T-helper 2 cell treated with Interferon-gamma antibody and Interleukin-4, amounts not matched to agents 100 ng/mL and 5 ng/mL, for 36 hours (primary cell): ENCODE data around the gene CCNF. TPM values are rescaled to one million over a fixed set of nuclear protein-coding genes. Genes with fewer than 3 reads are reported as not detected.
"Not testable (repeated sequence)": the region's sequence is repeated elsewhere in the genome, so short reads cannot be mapped to it uniquely, and the experiment has no call there.

Experiments used
- intact Hi-C: fragments of 100-400 bp; cut with micrococcal nuclease; formaldehyde crosslinking; loops from one replicate; pipeline ENCODE4 v1.15.1; 2023
- total RNA-seq: library from RNA; stranded (reverse); gene quantifications from 2 replicates; pipeline ENCODE4 v1.2.3, GENCODE V29; 2022

The CCNF gene
- total RNA-seq, 1 donor from 2014 or later = 64.7 TPM

DNA sequence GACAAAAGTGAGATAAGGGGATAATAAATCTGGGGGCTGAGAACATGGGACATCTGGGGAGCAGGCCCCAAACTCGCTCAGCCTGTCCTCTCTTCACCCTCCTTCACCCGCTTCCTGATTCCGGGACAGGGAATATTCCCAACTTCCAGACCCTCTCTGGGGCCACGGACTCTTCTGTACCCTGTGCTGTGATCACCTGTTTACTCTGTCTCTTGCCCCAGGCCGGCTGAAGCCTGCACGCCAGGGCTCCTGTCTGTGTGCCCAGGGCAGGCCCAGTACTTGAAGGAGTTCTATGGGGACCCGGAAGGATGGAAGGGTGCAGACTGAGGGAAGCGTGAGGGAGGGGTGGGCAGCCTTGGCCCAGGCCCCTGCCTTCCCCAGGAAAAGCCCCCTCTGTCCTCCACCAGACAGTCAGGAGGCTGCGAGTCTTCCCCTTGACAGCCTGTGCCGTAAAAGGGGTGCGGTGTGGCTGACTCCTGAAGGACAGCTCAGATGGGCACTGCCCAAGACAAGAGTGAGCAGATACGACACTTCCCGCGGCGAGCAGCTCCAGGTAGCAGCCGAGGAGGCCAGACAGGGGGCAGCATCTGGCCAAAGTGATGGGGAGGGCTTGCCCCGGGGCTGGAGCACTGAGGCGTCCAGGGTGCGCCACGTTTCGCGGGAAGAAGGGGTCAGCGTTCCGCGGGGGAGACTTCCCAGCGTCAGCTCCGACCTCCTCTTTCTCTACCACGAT, 1.0 kb upstream of the CCNF start:
- intact Hi-C loops = loop anchor here (2.0 kb wide), 2 partner anchors 33 to 159 kb away; partner anchors contain the start of genes RNPS1 and TEDC2

DNA sequence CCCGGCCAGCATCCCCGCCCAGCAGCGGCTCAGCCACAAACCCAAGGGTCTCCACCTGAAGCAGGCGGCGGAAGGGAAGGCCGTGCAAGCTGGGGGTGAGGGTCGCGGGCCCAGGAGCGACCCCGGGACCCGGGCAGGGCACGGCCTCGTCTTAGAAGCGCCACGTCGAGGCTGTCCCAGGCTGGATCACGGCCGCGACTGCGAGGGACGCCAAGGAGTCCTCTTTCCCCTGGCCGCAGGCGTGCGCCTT, 538 bp upstream of the CCNF start:
- intact Hi-C loops = loop anchor here (1.0 to 2.0 kb wide), 3 partner anchors 32 to 205 kb away; partner anchors contain the start of genes E4F1, RNPS1 and TEDC2

DNA sequence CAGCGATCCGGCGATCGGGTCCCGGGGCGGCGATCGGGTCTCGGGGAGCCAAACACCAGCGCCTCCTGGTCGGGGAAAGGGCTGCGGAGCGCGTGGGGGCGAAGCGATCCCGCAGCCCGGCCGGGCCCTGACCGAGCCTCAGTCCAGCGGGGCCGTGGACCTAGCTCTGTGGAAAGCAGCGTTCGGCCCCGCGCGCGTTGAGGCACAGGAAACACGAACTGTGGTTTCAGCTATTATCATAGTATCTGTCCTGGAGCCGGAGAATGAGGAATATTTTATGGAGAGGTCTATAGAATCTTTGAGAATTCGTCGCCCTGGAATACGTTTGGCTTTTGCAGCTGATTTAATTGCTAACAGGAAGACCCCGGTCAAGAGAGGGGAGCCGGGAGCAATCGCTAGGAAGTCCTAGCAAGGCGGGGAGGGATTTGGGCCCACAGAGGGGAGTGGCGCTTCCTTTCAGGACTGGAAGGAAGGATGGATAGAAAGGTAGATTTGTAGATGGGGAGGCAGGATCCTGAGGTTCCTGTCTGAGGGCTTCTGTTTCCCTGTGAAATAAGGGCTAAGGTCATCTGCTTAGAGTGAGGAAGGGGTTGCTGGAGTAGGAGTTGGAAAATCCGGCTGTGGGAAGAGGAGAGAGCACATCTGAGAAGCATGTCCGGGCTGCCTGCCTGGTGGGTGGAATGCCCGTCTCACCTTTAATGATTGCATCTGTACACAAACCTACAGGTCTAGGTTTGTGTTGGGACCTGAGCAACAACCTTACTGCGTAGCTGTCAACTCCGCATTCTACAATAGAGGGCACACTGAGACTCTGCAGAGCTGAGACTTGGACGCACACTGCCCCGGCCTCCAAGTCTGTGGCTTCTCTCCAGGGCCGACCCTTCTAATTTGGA, 770 bp downstream of the CCNF start:
- intact Hi-C loops = loop anchor here (1.0 to 2.0 kb wide), 3 partner anchors 31 to 207 kb away; partner anchors contain the start of genes E4F1, RNPS1 and TEDC2

DNA sequence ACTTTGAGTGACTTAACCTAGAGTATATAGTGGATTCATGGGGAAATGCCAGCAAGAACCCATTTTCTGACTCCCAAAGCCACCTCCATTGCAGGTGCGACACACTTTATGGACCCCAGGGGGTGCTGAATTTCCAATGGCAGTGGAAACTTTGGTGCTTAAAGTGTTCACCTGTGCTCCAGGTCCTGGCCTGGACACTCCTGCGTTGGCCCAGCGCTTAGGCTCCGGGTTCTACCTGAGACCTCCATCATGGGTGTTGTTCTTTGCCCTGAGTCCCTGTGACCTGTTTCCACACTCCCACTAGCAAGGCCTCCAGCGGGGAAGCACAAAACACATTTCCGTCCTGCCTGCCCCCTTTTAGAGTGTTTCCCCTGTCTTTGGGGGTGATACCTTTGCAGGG, 3.0 kb downstream of the CCNF start:
- intact Hi-C loops = no loop called here

DNA sequence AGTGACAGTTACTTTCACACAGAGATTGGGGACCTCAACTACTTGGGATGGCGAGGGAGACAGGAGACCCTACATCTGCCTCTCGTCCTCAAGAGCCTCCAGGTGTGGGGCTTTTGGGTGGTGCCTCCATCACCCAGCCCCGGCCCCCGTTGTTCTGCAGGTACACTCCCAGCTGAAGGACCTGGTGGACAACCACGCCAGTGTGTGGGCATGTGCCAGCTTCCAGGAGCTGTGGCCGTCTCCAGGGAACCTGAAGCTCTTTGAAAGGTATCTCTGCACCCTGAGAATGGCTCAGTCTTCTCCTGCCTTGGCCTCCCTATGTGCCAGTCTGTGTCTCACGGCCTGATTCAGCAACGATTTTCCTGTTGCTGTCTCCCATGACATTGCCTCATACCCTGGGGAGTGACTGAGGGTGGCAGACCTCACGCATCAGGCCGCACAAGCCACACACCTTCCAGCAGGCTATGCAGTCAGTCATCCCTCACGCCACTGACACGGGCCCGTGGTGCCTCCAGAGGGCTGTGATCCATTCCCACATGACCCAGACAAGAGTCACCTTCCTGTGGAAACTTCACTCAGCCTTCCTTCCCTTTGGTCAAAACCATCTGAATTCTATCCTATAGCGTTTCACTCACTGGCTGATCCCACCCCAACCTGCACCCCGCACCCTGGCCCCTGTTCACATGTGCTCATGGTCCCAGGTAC, 3.7 kb downstream of the CCNF start:
- intact Hi-C loops = no loop called here

DNA sequence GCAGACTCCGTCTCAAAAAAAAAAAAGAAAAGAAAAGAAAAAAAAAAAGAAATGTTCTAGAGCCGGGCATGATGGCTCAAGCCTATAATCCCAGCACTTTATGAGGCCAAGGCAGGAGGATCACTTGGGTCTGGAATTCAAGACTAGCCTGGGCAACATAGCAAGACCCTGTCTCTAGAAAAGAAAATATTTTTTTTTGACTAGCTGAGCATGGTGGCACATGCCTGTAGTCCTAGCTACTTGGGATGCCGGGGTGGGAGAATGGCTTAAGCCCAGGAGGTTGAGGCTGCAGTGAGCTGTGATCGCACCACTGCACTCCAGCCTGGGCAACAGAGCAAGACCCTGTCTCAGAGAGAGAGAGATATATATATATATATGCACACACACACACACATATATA, 6.0 kb downstream of the CCNF start:
- intact Hi-C loops = not testable (repeated sequence)

DNA sequence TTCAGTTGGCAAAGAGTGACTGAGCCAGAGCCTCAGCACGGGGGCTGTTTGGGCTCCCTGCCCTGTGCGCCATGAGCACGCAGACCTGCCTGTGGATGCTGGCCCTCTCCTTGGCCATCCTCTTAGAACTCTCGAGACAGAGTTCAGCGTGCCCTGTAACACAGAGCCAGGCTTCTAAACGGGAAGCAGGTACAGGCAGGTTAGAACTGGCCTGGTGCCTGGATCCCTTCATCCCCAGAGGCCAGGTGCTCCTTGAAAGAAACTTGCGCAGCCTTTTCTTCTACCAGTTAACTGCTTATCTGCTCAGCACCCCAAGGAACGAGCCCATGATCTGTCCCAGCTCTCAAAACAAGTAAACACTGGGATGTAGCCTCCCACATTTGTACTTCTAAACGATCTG, 6.9 kb downstream of the CCNF start:
- intact Hi-C loops = no loop called here

DNA sequence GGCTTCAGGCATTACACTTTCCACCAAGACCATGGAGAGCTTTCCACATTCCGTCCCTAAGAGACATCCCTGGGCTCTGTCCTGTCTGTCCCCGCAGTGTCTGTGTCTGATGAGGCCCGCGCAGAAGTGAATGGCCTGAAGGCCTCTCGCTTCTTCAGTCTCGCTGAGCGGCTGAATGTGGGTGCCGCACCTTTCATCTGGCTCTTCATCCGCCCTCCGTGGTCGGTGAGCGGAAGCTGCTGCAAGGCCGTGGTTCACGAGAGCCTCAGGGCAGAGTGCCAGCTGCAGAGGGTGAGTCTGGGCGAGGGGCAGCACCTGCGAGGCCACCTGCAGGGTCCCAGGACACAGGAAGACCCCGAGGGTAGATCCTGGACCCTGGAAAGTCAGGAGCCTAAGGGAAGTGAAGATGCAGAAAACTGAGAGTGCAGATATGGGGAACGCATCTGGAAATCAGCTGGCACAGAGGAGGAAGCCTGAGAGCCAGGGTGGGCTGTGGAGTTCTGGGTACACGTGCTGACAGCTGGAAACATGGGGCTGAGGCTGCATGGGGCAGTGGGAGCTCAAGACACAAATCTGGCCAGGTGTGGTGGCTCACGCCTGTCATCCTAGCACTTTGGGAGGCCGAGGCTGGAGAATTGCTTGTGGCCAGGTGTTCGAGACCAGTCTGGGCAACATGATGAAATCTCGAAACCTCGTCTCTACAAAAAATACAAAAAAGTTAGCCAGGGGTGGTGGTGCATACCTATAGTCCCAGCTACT, 8.0 kb downstream of the CCNF start:
- intact Hi-C loops = no loop called here

DNA sequence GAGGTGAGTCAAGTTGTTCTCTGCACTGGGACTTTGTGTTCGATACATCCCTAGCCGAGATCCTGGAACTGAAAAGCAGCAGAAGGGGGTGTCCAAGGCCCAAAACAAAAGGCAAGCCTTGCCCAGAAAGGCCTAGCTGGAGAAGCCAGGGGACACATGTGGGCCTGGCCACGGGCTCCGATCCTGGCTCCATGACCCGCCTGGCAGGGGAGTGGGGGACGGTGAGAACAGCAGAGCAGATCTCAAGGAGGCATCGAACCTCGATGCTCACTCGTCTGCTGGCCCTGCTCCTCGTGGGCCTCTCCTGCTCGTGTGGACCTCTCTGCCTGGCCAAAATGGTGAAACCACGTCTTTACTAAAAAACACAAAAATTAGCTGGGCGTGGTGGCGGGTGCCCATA, 8.9 kb downstream of the CCNF start:
- intact Hi-C loops = no loop called here

DNA sequence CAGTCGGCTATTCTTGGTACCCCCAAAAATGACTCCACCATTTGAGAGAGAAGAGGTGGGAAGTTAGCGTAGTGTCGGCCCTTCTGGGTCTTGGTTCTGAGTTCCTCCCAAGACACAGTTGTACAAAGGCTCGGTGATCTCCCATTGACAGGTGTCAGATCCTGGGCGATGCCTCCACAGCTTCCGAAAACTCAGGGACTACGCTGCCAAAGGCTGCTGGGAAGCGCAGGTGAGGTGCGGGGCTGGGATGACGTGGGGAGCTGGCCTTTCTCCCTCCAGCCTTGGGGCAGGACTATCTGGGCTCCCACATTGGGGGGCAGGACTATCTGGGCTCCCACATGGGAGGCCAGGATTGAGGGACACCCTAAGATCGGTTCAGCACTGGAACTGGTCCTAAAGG, 10.4 kb downstream of the CCNF start:
- intact Hi-C loops = no loop called here

DNA sequence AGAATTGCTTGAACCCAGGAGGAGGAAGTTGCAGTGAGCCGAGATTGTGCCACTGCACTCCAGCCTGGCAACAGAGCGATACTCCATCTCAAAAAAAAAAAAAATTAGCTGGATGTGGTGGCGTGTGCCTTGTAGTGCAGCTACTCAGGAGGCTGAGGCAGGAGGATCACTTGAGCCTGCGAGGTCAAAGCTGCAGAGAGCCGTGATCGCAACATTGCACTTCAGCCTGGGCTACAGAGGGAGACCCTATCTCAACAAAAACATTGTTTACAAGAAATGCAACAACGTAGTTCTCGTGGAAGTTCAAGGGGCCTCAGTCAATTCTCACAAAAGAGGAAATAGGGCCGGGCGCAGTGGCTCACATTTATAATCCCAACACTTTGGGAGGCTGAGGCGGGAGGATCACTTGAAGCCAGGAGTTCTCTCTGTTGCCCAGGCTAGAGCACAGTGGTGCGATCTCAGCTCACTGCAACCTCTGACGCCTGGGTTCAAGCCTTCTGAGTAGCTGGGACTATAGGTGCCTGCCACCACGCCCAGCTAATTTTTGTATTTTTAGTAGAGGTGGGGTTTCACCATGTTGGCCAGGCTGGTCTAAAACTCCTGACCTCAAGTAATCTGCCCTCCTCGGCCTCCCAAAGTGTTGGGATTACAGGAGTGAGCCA, 12.0 kb downstream of the CCNF start:
- intact Hi-C loops = not testable (repeated sequence)

DNA sequence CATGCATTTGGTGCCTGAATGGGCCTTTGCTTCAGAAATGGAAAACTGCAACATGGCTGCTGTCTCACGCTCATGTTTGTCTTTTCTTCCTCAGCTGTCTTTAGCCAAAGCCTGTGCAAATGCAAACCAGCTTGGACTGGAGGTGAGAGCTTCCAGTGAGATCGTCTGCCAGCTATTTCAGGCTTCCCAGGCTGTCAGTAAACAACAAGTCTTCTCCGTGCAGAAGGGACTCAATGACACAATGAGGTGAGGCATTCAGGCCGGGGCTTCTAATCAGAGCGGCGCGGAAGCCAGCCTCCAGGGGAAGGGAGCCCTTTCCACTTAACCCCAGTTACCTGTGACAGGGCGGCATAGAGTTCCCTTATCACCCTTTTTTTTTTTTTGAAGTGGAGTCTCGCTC, 14.3 kb downstream of the CCNF start:
- intact Hi-C loops = no loop called here

DNA sequence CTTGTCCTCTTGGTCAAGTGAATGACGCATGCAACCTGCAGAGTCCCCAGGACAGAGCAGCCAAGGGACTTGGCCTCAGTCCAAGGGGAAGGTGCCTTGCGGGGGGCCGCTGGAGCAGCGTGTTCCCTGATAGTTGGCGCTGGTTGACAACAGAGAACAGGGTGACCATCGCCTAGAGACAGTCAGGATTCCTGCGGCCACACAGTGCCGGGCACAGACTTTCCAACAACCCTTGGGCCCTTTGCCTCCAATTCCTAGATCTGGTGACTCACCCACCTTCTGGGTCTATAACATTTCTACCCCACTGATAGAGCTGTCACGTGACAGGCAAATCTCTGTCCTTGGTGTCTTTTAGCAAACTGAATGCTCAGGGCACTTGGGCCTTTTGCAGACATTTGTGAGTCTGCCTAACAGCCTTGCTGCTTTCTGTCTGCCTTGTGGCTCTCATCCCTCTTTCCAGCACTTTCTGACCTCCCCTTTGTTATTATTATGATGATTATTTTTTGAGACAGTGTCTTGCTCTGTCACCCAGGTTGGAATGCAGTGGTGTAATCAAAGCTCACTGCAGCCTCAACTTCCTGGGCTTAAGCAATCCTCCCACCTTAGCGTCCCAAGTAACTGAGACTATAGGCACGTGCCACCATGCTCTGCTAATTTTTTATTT, 18.8 kb downstream of the CCNF start:
- intact Hi-C loops = no loop called here

DNA sequence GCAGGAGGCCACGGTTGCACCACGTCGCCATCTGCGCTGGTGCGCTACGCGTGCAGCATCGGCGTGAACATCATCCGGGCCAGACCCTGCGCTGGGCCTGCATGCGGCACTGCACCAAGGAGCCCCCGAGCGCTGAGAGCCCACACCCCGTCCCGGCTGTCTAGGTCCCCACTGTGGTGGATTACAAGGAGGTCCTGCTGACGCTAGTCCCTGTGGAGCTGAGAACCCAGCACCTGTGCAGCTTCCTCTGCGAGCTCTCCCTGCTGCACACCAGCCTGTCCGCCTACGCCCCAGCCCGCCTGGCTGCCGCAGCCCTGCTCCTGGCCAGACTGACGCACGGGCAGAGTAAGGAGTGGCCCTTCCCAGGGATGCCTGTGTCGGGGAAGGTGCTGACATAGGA, 19.9 kb downstream of the CCNF start:
- intact Hi-C loops = no loop called here

DNA sequence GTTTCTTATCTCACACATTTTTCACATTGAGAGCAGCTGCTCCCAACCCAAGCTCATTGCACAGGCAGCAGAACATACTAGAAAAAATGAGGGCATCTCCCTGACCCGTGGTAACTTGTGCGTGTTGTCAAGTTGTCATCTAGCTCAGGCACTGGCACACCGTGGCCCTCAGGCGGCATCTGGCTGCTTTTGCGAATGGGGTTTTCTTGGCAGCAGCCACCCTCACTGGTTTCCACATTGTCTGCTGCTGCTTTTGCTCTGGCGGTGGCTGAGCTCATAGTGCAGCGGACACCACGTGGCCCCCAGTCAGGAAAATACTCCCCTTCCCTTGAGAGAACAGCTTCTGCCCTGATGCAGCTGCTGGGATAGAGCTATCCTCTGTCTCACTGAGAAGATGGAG, 21.3 kb downstream of the CCNF start:
- intact Hi-C loops = no loop called here

DNA sequence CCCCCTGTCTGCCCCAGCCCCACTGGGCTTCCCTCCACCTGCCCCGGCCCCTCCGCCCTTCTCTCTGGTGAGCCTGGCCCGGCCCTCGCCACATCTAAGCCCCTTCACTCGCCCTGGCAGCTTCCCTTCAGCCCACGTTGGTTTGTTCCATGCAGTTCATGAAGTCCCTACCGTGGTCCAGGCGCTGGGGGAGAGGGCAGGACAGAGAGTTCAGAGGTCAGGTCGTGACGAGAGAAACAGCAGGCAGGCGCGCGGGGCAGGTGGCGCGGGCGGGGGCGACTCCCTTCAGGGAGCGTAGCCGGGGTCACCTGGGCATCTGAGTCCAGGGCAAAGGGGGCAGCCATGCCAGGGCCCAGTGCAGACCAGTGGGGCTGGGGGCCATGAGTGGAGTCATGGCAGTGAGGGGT, 21.7 kb downstream of the CCNF start:
- intact Hi-C loops = no loop called here

DNA sequence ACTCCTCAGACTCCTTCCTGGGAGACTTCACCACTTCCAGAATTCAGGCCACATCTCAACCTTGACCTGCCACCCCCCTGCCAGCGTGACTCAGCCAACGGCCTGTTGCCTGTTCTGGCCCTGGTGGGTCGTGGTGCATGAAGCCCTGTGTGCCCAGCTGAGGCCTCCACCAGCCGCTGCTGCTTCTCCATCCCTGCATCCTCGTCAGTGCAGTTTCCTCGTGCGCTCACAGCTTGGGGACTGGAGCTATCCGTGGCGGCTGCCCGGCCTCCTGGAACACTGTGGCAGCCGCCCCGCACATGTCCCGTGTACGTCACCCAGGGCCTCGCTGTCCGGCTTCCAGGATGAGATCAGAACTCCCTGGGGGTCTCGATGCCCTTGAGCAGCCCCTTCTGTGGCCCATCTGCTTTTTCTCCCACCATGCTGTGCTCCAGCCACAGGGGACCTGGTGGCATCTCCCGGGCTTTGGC, 22.6 kb downstream of the CCNF start:
- intact Hi-C loops = no loop called here

DNA sequence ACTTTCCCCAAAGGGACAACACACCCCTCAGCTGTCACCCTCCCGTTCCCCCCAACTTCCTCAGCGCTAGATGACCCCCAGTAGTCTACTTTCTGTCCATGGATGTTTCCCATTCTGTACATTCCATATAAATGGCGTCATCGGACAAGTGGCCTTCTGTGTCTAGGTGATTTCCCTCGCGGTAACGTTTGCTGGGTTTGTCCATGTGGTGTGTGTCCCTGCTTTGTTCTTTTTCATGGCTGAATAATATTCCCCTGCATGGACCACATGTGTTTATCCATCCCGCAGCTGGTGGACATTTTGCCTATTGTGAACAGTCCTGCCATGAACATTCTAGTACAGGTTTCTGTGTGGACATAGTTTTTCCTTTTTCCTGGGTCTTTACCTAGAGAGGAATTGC, 23.4 kb downstream of the CCNF start:
- intact Hi-C loops = no loop called here

DNA sequence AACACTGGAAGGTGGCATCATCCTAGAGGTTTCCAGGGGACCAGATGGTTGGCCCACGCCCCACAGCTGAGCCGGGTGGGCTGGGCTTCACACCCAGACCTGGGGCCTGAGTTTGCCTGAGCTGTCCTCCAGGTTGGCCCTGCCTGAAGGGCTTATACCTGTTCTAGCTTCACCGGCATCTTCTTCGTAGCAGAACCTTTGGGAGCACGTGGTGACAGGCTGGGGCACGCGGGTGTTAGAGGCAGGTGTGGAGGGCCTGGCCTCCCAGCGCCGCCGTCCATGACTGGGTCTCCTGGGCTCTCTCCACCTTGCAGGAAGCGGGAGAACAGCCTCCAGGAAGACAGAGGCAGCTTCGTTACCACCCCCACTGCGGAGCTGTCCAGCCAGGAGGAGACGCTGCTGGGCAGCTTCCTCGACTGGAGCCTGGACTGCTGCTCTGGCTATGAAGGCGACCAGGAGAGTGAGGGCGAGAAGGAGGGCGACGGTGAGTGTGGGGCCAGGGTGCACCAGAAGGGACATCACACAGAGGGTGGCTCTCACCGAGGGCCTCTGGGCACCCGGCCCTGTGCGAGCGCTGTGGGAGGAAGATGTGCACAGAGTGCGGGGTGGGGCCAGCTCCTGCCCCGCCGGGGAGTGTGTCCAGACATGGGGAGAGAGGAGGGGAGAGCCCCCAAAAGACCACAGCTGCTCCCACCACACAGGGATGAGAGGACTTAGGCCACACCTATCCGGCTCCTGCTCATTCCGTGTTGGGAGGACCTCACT, 26.0 kb downstream of the CCNF start:
- intact Hi-C loops = no loop called here
